ENCODE data around the gene CEP57L1. TPM values are rescaled to one million over a fixed set of nuclear protein-coding genes. Genes with fewer than 3 reads are reported as not detected.
A peak's percentile ranks its signal among the peaks of the same experiment; 100 is the strongest.

Gene CEP57L1
- total and polyA plus RNA-seq, 10 of the 15 experiments (the other 5 are each of a cell fraction or from before 2014, with no cell fraction given) = 12.7 to 30.5 (median 21.9) TPM

- TF ChIP-seq REST (IDR thresholded peaks at IDR 0.05; ENCODE audit: low read depth, low read length) (no peak), BCL11A (IDR thresholded peaks at IDR 0.05; ENCODE audit: low read depth, low read length) (no peak)
These were observed 101.8 kb downstream of the CEP57L1 start (continued) for GRCh38 chr6:109197061-109197460.

- FAIRE-seq = peak; percentile 27
- peak; percentile 42 for ATAC-seq
- H3K4me3 ChIP-seq = no peak overlapping the region
- TF ChIP-seq CHD4 (IDR thresholded peaks at IDR 0.05) (no peak), RUNX3 (IDR thresholded peaks at IDR 0.05; ENCODE audit: low read length) (no peak), DPF2 (IDR thresholded peaks at IDR 0.05) (no peak), MLLT1 (IDR thresholded peaks at IDR 0.05) (no peak), ZNF217 (IDR thresholded peaks at IDR 0.05) (no peak), E4F1 (IDR thresholded peaks at IDR 0.05; ENCODE audit: borderline replicate concordance, partially characterized antibody) (no peak), ASH2L (IDR thresholded peaks at IDR 0.05; ENCODE audit: borderline replicate concordance, low read depth) (no peak), BACH1 (IDR thresholded peaks at IDR 0.05; ENCODE audit: borderline replicate concordance) (no peak), RBBP5 (conservative IDR thresholded peaks at IDR 0.05) (no peak), TBL1XR1 (IDR thresholded peaks at IDR 0.05; ENCODE audit: low read depth, low read length) (no peak), IRF4 (IDR thresholded peaks at IDR 0.05; ENCODE audit: low read depth, low read length) (no peak), SMAD1 (IDR thresholded peaks at IDR 0.05; ENCODE audit: low read depth, partially characterized antibody) (no peak), PAX8 (IDR thresholded peaks at IDR 0.05) (no peak)
These were observed 107.3 kb downstream of the CEP57L1 start for GRCh38 chr6:109202409-109203264.

More at GRCh38 chr6:109202409-109203264, 107.3 kb downstream of the CEP57L1 start:
- 40% methylated on average over 5 of the region's 5 CpGs for WGBS (ENCODE audit: insufficient coverage, insufficient replicate concordance, low lambda C conversion rate, missing lambda C conversion rate)
- H3K4me2 ChIP-seq (ENCODE audit: control insufficient read depth, insufficient read depth) = no peak overlapping the region
- no peaks in the 10 kb centered on the region for H3K4me1 ChIP-seq (ENCODE audit: control insufficient read depth, insufficient read depth, low read length)
- no TSS peak for BruUV-seq (replicated peaks)
- SMC1A ChIA-PET (ENCODE audit: uncharacterized antibody, unreplicated experiment) = no interaction called here
- CTCF ChIA-PET = no interaction called here
- no peaks in the 10 kb centered on the region for H3K27me3 ChIP-seq (replicated peaks in 1 of 2; ENCODE audit: control insufficient read depth in 2 of 2, insufficient read depth in 2 of 2, low read length in 1 of 2)
- H2AFZ ChIP-seq (ENCODE audit: control insufficient read depth, low read depth, low read length) = no peak overlapping the region
- intact Hi-C loops (cut with micrococcal nuclease; ENCODE audit: unreplicated experiment) (no loop called here), in situ Hi-C loops (cut with MboI) (no loop called here)
- H3K36me3 ChIP-seq (ENCODE audit: control insufficient read depth in 2 of 2, insufficient read depth in 2 of 2, low read length in 1 of 2) = no peaks in the 10 kb centered on the region
- H3K9ac ChIP-seq (ENCODE audit: control insufficient read depth, insufficient read depth, low read length) = no peak overlapping the region
- no peaks in the 10 kb centered on the region for H3K9me3 ChIP-seq (replicated peaks; ENCODE audit: control insufficient read depth, insufficient read depth, low read length)
- H3K79me2 ChIP-seq (ENCODE audit: control insufficient read depth, insufficient read depth, low read length) = no peaks in the 10 kb centered on the region
- RAD21 ChIA-PET (ENCODE audit: unreplicated experiment) = no interaction called here
- H4K20me1 ChIP-seq (ENCODE audit: control insufficient read depth, insufficient read depth) = no peaks in the 10 kb centered on the region
- no peak for DNase-seq (ENCODE audit: low read depth, low spot score)
- POLR2A ChIA-PET = no interaction called here
- no peak overlapping the region for H3K27ac ChIP-seq (ENCODE audit: control insufficient read depth, insufficient read depth)
